Transverse colon (tissue), 4 donors: ENCODE results near the gene NOS3. TPM values are rescaled to one million over a fixed set of nuclear protein-coding genes. Genes with fewer than 3 reads are reported as not detected.

Experiments used
- DNase-seq: peaks from one replicate; pipeline ENCODE4 v3.0.0-alpha.2; 2019
- H3K27ac ChIP-seq, 4 donors: fragments of 200-600 bp; sonication (generic); 2 replicates each; pipeline ENCODE4 v1.5.1; 2016 to 2018; ENCODE audit warnings: inconsistent platforms in 4 of 4
- H3K27me3 ChIP-seq: fragments of 200-600 bp; sonication (generic); 2 replicates; pipeline ENCODE4 v1.5.1; 2017; ENCODE audit warnings: inconsistent platforms
- H3K36me3 ChIP-seq, 4 donors: fragments of 200-600 bp; sonication (generic); 2 replicates each; pipeline ENCODE4 v1.5.1; 2017 to 2019; ENCODE audit warnings: inconsistent platforms in 4 of 4
- H3K4me1 ChIP-seq, 4 donors: fragments of 200-600 bp; sonication (generic); 2 replicates each; pipeline ENCODE4 v1.5.1; 2017 to 2020; ENCODE audit warnings: inconsistent platforms in 4 of 4
- H3K4me3 ChIP-seq, 4 donors: fragments of 200-600 bp; sonication (generic); 1 replicate in 1 of 4; 2 replicates in 3 of 4; pipeline versions ENCODE4 v1.5.1 to v1.6.1; 2017 to 2019; ENCODE audit warnings: inconsistent platforms in 4 of 4
- H3K9me3 ChIP-seq, 2 donors: fragments of 200-600 bp; sonication (generic); 2 replicates each; pipeline ENCODE4 v1.5.1; 2017 to 2019; ENCODE audit warnings: inconsistent platforms in 2 of 2
- CTCF ChIP-seq, 5 experiments: fragments of 200-600 bp in 3 of 5; fragments of 450-650 bp in 2 of 5; sonication (generic) in 3 of 5; IDR thresholded peaks; 1 replicate in 2 of 5; 2 replicates in 3 of 5; pipeline ENCODE4 v1.5.1; 2016 to 2017; ENCODE audit warnings: antibody characterized with exemption in 5 of 5, inconsistent platforms in 3 of 5, mild to moderate bottlenecking in 2 of 5, moderate library complexity in 1 of 5
- EP300 ChIP-seq: sonication (generic); formaldehyde crosslinking; IDR thresholded peaks from one replicate; pipeline ENCODE4 v1.6.1; 2017; ENCODE audit warnings: antibody characterized with exemption, low read depth
- POLR2A ChIP-seq: fragments of 450-650 bp; IDR thresholded peaks from one replicate; pipeline ENCODE4 v1.6.1; 2016; ENCODE audit warnings: antibody characterized with exemption, mild to moderate bottlenecking, moderate library complexity
- POLR2AphosphoS5 ChIP-seq, 3 donors: sonication (generic); formaldehyde crosslinking; IDR thresholded peaks; one replicate each; pipeline ENCODE4 v1.6.1; 2016; ENCODE audit warnings: antibody characterized with exemption in 3 of 3
- WGBS, 2 donors: methylation state at CpG; one replicate each; pipeline ENCODE4 v1.1.5; 2018; ENCODE audit warnings: low coverage in 1 of 2; 5-methylcytosine and 5-hydroxymethylcytosine counted together
- in situ Hi-C, 4 donors: fragments of 200-750 bp; cut with MboI; loops; one replicate each; pipeline versions ENCODE4 v1.15.0 to v1.15.1; 2017; ENCODE audit warnings: low sequenced_read_pairs in 3 of 4, low pct_ligation_motif_present in 1 of 4, low pct_unique_long_range_greater_than_20kb in 1 of 4
- intact Hi-C: fragments of 100-400 bp; cut with DNase I; formaldehyde crosslinking; loops from one replicate; pipeline ENCODE4 v1.15.1; 2023; ENCODE audit warnings: low total_unique reads
- total RNA-seq, 4 donors: library from RNA; depleted of rRNA; stranded (reverse); fragments of >200 nt; gene quantifications; one replicate each; pipeline ENCODE4 v1.1.0, GENCODE V29; 2016

The NOS3 gene
- total RNA-seq, 4 donors from 2014 or later: 2.5 to 34.2 (median 7.0) TPM

GRCh38 chr7:151061213-151062110, 70.6 kb downstream of the NOS3 start:
- H3K36me3 ChIP-seq: peaks cover 0 to 18% (median 0%) of the 10 kb centered on the region in 4 donors
- intact Hi-C loops: no loop called here
- in situ Hi-C loops: no loop called here
- H3K27ac ChIP-seq: peak overlapping the region; percentile 95 to 98 (median 96)
- TF ChIP-seq CTCF (IDR thresholded peaks at IDR 0.05): no peak
- no peak for TF ChIP-seq EP300
- TF ChIP-seq POLR2A: no peak
- DNase-seq: no peak
- H3K9me3 ChIP-seq: no peaks in the 10 kb centered on the region
- 62 to 79% methylated on average over 7 to 32 of the region's 33 CpGs for WGBS, 2 donors
- H3K4me1 ChIP-seq: peaks cover 27 to 59% (median 56%) of the 10 kb centered on the region in 4 donors
- H3K4me3 ChIP-seq: peak overlapping the region in 2 of 4 donors; percentile 3 to 76
- H3K27me3 ChIP-seq: no peaks in the 10 kb centered on the region

- H3K4me1 ChIP-seq: peaks cover 24 to 54% (median 51%) of the 10 kb centered on the region in 4 donors
- no peak for TF ChIP-seq POLR2A
- TF ChIP-seq EP300: no peak
- no peak for TF ChIP-seq CTCF (IDR thresholded peaks at IDR 0.05)
- TF ChIP-seq POLR2AphosphoS5 (IDR thresholded peaks at IDR 0.05): no peak
- no peaks in the 10 kb centered on the region for H3K9me3 ChIP-seq
- peaks cover 0 to 24% (median under 1%) of the 10 kb centered on the region in 4 donors for H3K36me3 ChIP-seq
- no peaks in the 10 kb centered on the region for H3K27me3 ChIP-seq
- WGBS, 2 donors: 41% methylated on average over 8 of the region's 11 CpGs; no CpG with 5 or more reads in 1 of the 2 donors
- in situ Hi-C loops (no loop called here), intact Hi-C loops (no loop called here)
- H3K27ac ChIP-seq: peak overlapping the region; percentile 95 to 98 (median 96)
- no peak for DNase-seq
- H3K4me3 ChIP-seq: peak overlapping the region in 1 of 4 donors; percentile 35
Observed at GRCh38 chr7:151062111-151062398, 71.2 kb downstream of the NOS3 start.

- H3K4me3 ChIP-seq: peak overlapping the region in 3 of 4 donors; percentile 18 to 45 (median 35)
- intact Hi-C loops (no loop called here), in situ Hi-C loops (no loop called here)
- peak; percentile 35 for TF ChIP-seq POLR2A
- TF ChIP-seq EP300: no peak
- 47% methylated on average over 25 of the region's 43 CpGs; no CpG with 5 or more reads in 1 of the 2 donors for WGBS, 2 donors
- DNase-seq: peak; percentile 90
- H3K4me1 ChIP-seq: peaks cover 21 to 51% (median 47%) of the 10 kb centered on the region in 4 donors
- H3K9me3 ChIP-seq: no peaks in the 10 kb centered on the region
- H3K27ac ChIP-seq: peak overlapping the region; percentile 95 to 98 (median 96)
- no peaks in the 10 kb centered on the region for H3K27me3 ChIP-seq
- H3K36me3 ChIP-seq: peaks cover 0 to 29% (median 3%) of the 10 kb centered on the region in 4 donors
Observed at GRCh38 chr7:151062399-151063211, 71.8 kb downstream of the NOS3 start.

- intact Hi-C loops (no loop called here), in situ Hi-C loops (no loop called here)
- H3K4me1 ChIP-seq: peaks cover 21 to 51% (median 46%) of the 10 kb centered on the region in 4 donors
- WGBS, 2 donors: 28% methylated on average over 4 of the region's 11 CpGs; no CpG with 5 or more reads in 1 of the 2 donors
- peak overlapping the region; percentile 95 to 98 (median 96) for H3K27ac ChIP-seq
- no peaks in the 10 kb centered on the region for H3K27me3 ChIP-seq
- TF ChIP-seq EP300: no peak
- TF ChIP-seq CTCF (IDR thresholded peaks at IDR 0.05): no peak
- no peak for TF ChIP-seq POLR2AphosphoS5 (IDR thresholded peaks at IDR 0.05)
- TF ChIP-seq POLR2A: no peak
- H3K9me3 ChIP-seq: no peaks in the 10 kb centered on the region
- H3K36me3 ChIP-seq: peaks cover 0 to 35% (median 6%) of the 10 kb centered on the region in 4 donors
- no peak for DNase-seq
- H3K4me3 ChIP-seq: peak overlapping the region in 3 of 4 donors; percentile 18 to 45 (median 35)
Observed at GRCh38 chr7:151063212-151063561, 72.4 kb downstream of the NOS3 start.

Other genes with a start within 250 kb of the NOS3 start
- 100 to 1,000 TPM in 3 of 4 donors, 10 to 100 TPM in 1; 30.4 to 369 (median 224) TPM for gene TMEM176B, start 190.7 kb upstream of the NOS3 start, total RNA-seq
- 100 to 1,000 TPM in 3 of 4 donors, 10 to 100 TPM in 1; 44.6 to 210 (median 171) TPM for gene TMEM176A, start 190.2 kb upstream of the NOS3 start, total RNA-seq
- gene AOC1, start 138.5 kb upstream of the NOS3 start, total RNA-seq: 100 to 1,000 TPM; 143 to 687 (median 427) TPM
- 10 to 100 TPM in 3 of 4 donors, 1 to 10 TPM in 1; 9.5 to 39.0 (median 19.3) TPM for gene KCNH2, start 12.7 kb upstream of the NOS3 start, total RNA-seq
- 1 to 10 TPM in 1 of 4 donors, not detected in 3; 1.1 TPM for gene ATG9B, start 33.5 kb downstream of the NOS3 start, total RNA-seq
- gene ABCB8, start 37.4 kb downstream of the NOS3 start, total RNA-seq: 10 to 100 TPM; 33.3 to 76.4 (median 51.4) TPM
- 1 to 10 TPM; 2.6 to 4.3 (median 3.1) TPM for gene ASIC3, start 57.5 kb downstream of the NOS3 start, total RNA-seq
- gene CDK5, start 66.9 kb downstream of the NOS3 start, total RNA-seq: 10 to 100 TPM in 3 of 4 donors, 1 to 10 TPM in 1; 1.1 to 33.8 (median 10.7) TPM
- gene SLC4A2, start 68.6 kb downstream of the NOS3 start, total RNA-seq: 100 to 1,000 TPM in 2 of 4 donors, 10 to 100 TPM in 2; 61.7 to 464 (median 83.2) TPM
- gene FASTK, start 89.8 kb downstream of the NOS3 start, total RNA-seq: 100 to 1,000 TPM; 121 to 241 (median 144) TPM
- 100 to 1,000 TPM in 1 of 4 donors, 10 to 100 TPM in 3; 67.5 to 105 (median 85.9) TPM for gene TMUB1, start 92.5 kb downstream of the NOS3 start, total RNA-seq
- gene AGAP3, start 95.5 kb downstream of the NOS3 start, total RNA-seq: 10 to 100 TPM; 54.9 to 74.4 (median 63.8) TPM
- not detected for gene GBX1, start 176.7 kb downstream of the NOS3 start, total RNA-seq
- gene ASB10, start 196.2 kb downstream of the NOS3 start, total RNA-seq: not detected
- gene H2BK1, start 219.5 kb downstream of the NOS3 start, total RNA-seq: not detected
- 10 to 100 TPM in 3 of 4 donors, 1 to 10 TPM in 1; 10.0 to 30.8 (median 27.8) TPM for gene ABCF2, start 236.2 kb downstream of the NOS3 start, total RNA-seq
- gene CHPF2, start 241.5 kb downstream of the NOS3 start, total RNA-seq: 100 to 1,000 TPM in 1 of 4 donors, 10 to 100 TPM in 3; 48.4 to 104 (median 50.9) TPM